ENCODE results near the gene CCDC120.

CCDC120 gene

DNA sequence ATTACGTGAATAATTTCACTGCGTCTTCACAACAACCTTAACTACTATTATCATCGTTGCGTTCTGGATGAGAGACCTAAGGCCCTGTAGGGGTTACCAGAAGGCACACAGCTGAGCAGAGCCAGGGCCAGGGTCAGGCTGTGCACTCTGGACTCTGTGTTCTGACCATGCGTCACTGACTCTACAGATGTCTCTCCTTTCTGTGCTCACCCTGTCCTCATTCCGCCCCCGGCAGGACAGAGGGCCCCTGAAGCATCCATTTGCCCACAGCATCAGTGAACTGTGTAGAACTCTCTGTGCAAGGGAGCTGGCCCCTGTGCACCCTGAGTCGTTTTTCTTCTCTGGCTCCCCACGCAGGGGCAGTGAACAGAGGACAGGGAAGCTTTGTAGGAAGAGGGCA lies 43.4 kb downstream of the CCDC120 start:
- DNase-seq (ENCODE audit: low spot score) = no peak

DNA sequence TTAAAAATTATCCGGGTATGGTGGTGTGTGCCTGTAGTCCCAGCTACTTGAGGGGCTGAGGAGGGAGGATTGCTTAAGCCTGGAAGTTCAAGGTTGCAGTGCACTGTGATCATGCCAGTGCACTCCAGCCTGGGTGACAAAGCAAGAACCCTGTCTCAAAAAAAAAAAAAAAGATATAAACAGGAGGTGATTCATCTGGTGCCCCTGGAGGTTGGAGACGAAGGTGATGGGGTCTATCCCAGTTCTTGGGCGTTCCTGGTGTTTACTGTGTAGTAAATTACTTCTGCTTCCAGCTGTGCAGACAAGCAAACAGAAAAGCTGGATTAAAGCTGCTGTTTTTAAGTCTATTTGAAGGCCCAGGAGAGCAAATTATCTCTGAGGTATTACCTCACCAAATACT lies 44.8 kb downstream of the CCDC120 start:
- no peak for DNase-seq (ENCODE audit: low spot score)

DNA sequence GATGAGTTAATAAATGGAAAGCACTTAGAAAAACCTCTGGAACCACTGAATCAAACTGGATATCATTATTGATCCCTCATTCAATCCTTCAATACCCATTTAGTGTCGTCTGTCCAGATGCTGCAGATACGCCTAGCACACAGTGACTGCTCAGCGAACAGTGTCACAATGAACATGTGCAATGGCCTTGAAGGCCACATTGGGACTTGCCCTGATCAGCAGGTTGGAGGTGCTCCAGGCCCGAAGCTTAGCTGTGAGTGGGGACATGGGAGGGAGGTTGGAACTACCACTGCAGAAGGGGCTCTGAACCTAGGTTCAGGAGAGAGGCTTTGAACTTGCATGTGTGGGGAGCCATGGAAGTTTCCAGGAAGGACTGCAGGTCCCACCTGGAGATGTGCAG lies 47.5 kb downstream of the CCDC120 start:
- no peak for DNase-seq (ENCODE audit: low spot score)

DNA sequence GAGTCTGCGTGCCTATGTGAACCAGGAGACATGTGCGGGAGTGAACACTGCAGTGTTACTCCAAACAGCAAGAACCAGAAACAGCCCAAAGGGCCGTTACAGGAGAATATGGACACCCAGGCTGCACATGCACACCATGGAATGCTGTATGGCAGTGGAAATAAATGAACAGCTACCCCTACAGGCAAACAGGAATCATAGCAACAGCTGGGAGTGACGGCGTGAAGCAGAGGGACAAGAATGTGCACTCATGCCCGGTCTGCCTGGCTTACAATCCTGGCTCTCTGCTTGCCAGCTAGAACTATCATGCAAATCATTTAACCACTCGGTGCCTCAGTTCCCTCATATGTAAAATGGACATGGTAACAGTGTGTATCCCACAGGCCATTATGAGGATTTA lies 48.1 kb downstream of the CCDC120 start:
- DNase-seq (ENCODE audit: low spot score) = peak; percentile 40

DNA sequence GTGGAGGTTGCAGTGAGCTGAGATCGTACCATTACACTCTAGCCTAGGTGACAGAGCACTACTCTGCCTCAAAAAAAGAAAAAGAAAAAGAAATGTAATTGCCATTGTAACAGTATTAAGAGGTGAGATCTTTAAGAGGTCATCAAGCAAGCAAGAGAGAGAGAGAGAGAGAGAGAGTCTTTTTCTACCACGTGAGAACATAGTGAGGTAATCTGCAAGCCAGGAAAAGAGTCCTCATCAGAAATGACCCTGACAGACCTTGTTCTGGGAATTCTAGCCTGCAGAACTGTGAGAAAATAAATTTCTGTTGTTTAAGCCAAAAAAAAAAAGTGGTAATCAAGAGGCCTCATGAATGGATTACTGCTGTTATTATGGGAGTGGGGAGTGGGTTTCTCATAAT lies 49.8 kb downstream of the CCDC120 start:
- DNase-seq (ENCODE audit: low spot score) = no peak

DNA sequence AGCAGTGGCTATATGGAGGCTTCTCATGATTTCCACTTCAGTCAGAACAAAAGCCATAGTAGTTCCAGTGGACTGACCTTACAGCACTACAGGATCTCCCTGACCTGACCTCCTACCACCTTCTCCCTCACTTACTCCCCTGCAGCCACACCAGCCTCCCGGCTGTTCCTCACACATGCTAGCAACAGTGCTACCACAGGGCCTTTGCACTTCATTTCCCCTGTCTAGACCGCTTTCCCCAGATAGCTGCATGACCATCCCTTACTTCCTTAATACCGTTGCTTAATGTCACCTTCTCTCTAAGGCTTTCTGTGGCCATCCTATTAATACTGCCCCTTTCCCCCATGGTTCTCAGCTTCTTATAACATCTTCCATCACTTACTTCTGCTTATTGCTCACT lies 51.6 kb downstream of the CCDC120 start:
- no peak for DNase-seq (ENCODE audit: low spot score)

DNA sequence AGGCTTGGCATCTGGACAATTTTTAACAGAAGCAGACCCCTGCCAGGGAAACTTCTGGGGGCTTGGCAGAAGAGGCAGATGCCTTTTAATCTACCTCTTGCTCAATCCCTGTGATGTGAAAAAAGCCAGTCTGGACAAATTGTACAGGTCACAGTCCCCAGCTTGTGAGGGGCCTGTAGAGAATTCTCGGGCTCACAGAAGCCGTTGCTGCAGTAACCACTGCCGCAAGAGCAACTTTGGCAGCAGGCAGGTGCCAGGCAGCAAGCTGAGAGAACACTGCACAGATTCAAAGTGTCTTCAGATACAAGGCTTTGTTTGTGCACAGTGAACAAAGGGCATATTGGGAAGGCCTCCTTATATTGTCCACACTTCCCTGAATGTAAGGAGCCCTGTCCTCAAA lies 53.0 kb downstream of the CCDC120 start:
- no peak for DNase-seq (ENCODE audit: low spot score)

DNA sequence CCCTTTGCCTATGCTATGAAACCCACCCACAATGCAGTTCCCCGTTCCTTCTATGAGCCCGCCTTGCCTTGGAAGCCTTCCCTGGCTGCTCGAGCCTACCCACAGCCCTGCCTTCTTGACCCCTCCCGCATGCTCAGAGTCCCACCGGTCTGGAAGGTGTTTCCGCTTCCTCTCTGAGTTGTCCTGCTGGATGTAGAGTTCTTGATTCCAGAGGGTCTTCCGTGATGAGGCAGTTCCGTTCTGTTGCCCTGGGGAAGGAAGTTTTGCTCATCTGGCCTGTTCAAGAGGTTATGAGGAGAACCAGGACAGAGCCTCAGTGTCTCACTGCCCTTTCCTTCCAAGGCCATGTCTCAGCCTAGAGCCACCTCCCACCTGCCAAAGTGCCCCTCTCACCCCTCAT lies 57.3 kb downstream of the CCDC120 start:
- no peak for DNase-seq (ENCODE audit: low spot score)

DNA sequence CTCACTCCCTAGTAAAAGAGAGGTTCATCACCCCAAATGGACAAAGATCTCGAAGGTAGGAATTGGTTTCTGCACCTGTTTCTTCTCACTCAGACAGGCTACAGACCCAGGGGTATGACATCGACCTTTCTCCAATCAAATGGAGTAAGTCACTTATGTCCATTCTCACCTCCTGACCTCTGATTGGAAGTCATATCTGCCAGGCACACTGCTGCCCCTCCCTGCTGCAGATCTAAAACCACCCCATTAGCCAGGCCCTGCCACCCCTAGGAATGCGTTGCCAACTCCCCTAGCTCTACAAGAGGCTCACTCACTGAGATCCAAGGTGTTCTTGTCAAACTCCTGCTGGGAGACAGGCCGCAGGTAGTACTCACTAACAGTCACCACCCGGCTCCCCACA lies 57.9 kb downstream of the CCDC120 start:
- DNase-seq (ENCODE audit: low spot score) = no peak

DNA sequence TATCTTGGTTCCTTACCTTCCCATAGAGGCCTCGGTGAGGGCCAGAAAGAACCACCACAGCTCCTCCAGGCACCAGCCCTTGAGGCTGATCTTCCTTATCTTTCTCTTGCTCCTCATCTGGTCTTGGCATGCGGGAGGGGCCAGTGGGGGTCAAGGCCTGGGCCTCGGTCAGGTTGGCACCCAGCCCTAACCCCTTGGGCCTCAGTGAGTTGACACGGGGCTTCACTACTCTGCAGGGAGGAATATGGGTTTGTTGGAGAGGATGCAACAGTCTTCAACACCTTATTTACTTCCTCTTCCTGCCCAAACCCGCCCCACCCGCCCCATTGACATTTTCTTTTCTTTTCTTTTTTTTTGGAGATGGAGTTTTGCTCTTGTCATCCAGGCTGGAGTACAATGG lies 58.8 kb downstream of the CCDC120 start:
- DNase-seq (ENCODE audit: low spot score) = no peak
